Measurements from ENCODE around the gene COL16A1.

The COL16A1 gene

GRCh38 chr1:31681415-31681814, 22.4 kb downstream of the COL16A1 start:
- H2AFZ ChIP-seq (ENCODE audit: low read length), result no peak overlapping the region
- no peak for TF ChIP-seq EZH2phosphoT487 (IDR thresholded peaks at IDR 0.05; ENCODE audit: borderline replicate concordance)
- no peak for TF ChIP-seq CTCF (conservative IDR thresholded peaks at IDR 0.05; ENCODE audit: low read length)
- H4K20me1 ChIP-seq (ENCODE audit: insufficient read depth, low read length, poor library complexity, severe bottlenecking), result no peaks in the 10 kb centered on the region
- H3K9me2 ChIP-seq (replicated peaks; ENCODE audit: low read depth, low read length), result no peaks in the 10 kb centered on the region
- H3K27me3 ChIP-seq (ENCODE audit: insufficient read depth, low read length, poor library complexity, severe bottlenecking), result peaks cover 4% of the 10 kb centered on the region
- H3K9me3 ChIP-seq (ENCODE audit: insufficient read depth, low read depth, low read length), result no peaks in the 10 kb centered on the region
- H3F3A ChIP-seq (ENCODE audit: low read depth), result no peaks in the 10 kb centered on the region
- H3K9ac ChIP-seq (ENCODE audit: low read depth, low read length, poor library complexity, severe bottlenecking), result no peak overlapping the region
- no peaks in the 10 kb centered on the region for H3K4me1 ChIP-seq (ENCODE audit: insufficient read depth, low read length, poor library complexity, severe bottlenecking)
- no peak overlapping the region for H3K4me3 ChIP-seq (ENCODE audit: low read length, poor library complexity, severe bottlenecking)
- no peak overlapping the region for H3K4me2 ChIP-seq (ENCODE audit: low read depth, low read length, poor library complexity, severe bottlenecking)
- no peaks in the 10 kb centered on the region for H3K36me3 ChIP-seq (ENCODE audit: insufficient read depth, low read length)
- H3K79me2 ChIP-seq (ENCODE audit: insufficient read depth, low read length), result no peaks in the 10 kb centered on the region

GRCh38 chr1:31679676-31680230, 24.1 kb downstream of the COL16A1 start:
- Histone ChIP-seq H2AFZ (ENCODE audit: low read length) (no peak overlapping the region), H3K36me3 (ENCODE audit: insufficient read depth, low read length) (no peaks in the 10 kb centered on the region), H3F3A (ENCODE audit: low read depth) (no peaks in the 10 kb centered on the region), H4K20me1 (ENCODE audit: insufficient read depth, low read length, poor library complexity, severe bottlenecking) (no peaks in the 10 kb centered on the region), H3K27me3 (ENCODE audit: insufficient read depth, low read length, poor library complexity, severe bottlenecking) (peaks cover 4% of the 10 kb centered on the region), H3K9me2 (replicated peaks; ENCODE audit: low read depth, low read length) (no peaks in the 10 kb centered on the region), H3K4me1 (ENCODE audit: insufficient read depth, low read length, poor library complexity, severe bottlenecking) (no peaks in the 10 kb centered on the region), H3K79me2 (ENCODE audit: insufficient read depth, low read length) (no peaks in the 10 kb centered on the region), H3K4me2 (ENCODE audit: low read depth, low read length, poor library complexity, severe bottlenecking) (no peak overlapping the region), H3K9me3 (ENCODE audit: insufficient read depth, low read depth, low read length) (no peaks in the 10 kb centered on the region), H3K4me3 (ENCODE audit: low read length, poor library complexity, severe bottlenecking) (no peak overlapping the region), H3K9ac (ENCODE audit: low read depth, low read length, poor library complexity, severe bottlenecking) (no peak overlapping the region)
- no peak for TF ChIP-seq CTCF (conservative IDR thresholded peaks at IDR 0.05; ENCODE audit: low read length)
- TF ChIP-seq EZH2phosphoT487 (IDR thresholded peaks at IDR 0.05; ENCODE audit: borderline replicate concordance), result no peak

- Histone ChIP-seq H4K20me1 (ENCODE audit: insufficient read depth, low read length, poor library complexity, severe bottlenecking) (no peaks in the 10 kb centered on the region), H3K27me3 (ENCODE audit: insufficient read depth, low read length, poor library complexity, severe bottlenecking) (peaks cover 4% of the 10 kb centered on the region), H3K4me2 (ENCODE audit: low read depth, low read length, poor library complexity, severe bottlenecking) (no peak overlapping the region), H3F3A (ENCODE audit: low read depth) (no peaks in the 10 kb centered on the region), H2AFZ (ENCODE audit: low read length) (no peak overlapping the region), H3K9me3 (ENCODE audit: insufficient read depth, low read depth, low read length) (no peaks in the 10 kb centered on the region), H3K4me1 (ENCODE audit: insufficient read depth, low read length, poor library complexity, severe bottlenecking) (no peaks in the 10 kb centered on the region), H3K79me2 (ENCODE audit: insufficient read depth, low read length) (no peaks in the 10 kb centered on the region), H3K9me2 (replicated peaks; ENCODE audit: low read depth, low read length) (no peaks in the 10 kb centered on the region), H3K36me3 (ENCODE audit: insufficient read depth, low read length) (no peaks in the 10 kb centered on the region), H3K4me3 (ENCODE audit: low read length, poor library complexity, severe bottlenecking) (no peak overlapping the region), H3K9ac (ENCODE audit: low read depth, low read length, poor library complexity, severe bottlenecking) (no peak overlapping the region)
- TF ChIP-seq CTCF (conservative IDR thresholded peaks at IDR 0.05; ENCODE audit: low read length) (no peak), EZH2phosphoT487 (IDR thresholded peaks at IDR 0.05; ENCODE audit: borderline replicate concordance) (no peak)
Observed at GRCh38 chr1:31679091-31679490, 24.7 kb downstream of the COL16A1 start.

All from Loucy (cell line).